NCI-H2029 (cell line): Measurements from ENCODE around the gene TSBP1.
"Not testable (repeated sequence)": the region's sequence is repeated elsewhere in the genome, so short reads cannot be mapped to it uniquely, and the experiment has no call there.

ENCODE experiments used
- DNase-seq: peaks from one replicate; lab custom pipeline; 2025; lab: John Stamatoyannopoulos, UW

Gene TSBP1

GRCh38 chr6:32288426-32288825 is 83.3 kb downstream of the TSBP1 start:
- no peak for DNase-seq

GRCh38 chr6:32273801-32274577 is 97.7 kb downstream of the TSBP1 start:
- DNase-seq: not testable (repeated sequence)

GRCh38 chr6:32271429-32271828 is 100.3 kb downstream of the TSBP1 start:
- no peak for DNase-seq

GRCh38 chr6:32268459-32268858 is 103.2 kb downstream of the TSBP1 start:
- DNase-seq: not testable (repeated sequence)

GRCh38 chr6:32267035-32267434 is 104.7 kb downstream of the TSBP1 start:
- no peak for DNase-seq

- DNase-seq: not testable (repeated sequence)
These were observed 114.4 kb downstream of the TSBP1 start for GRCh38 chr6:32257262-32257661.

- no peak for DNase-seq
These were observed 116.2 kb downstream of the TSBP1 start for GRCh38 chr6:32255199-32256153.

- no peak for DNase-seq
These were observed 116.9 kb downstream of the TSBP1 start for GRCh38 chr6:32254761-32255198.

- no peak for DNase-seq
These were observed 119.2 kb downstream of the TSBP1 start for GRCh38 chr6:32252331-32253009.

- no peak for DNase-seq
These were observed 122.4 kb downstream of the TSBP1 start for GRCh38 chr6:32249262-32249661.

- no peak for DNase-seq
These were observed 124.3 kb downstream of the TSBP1 start for GRCh38 chr6:32247401-32247800.

GRCh38 chr6:32244946-32245398 is 126.7 kb downstream of the TSBP1 start:
- DNase-seq: no peak

- DNase-seq: no peak
These were observed 127.4 kb downstream of the TSBP1 start for GRCh38 chr6:32244270-32244669.
